HepG2 (cell line): ENCODE measurements around the gene PADI2. TPM values are rescaled to one million over a fixed set of nuclear protein-coding genes. Genes with fewer than 3 reads are reported as not detected.

Source experiments
- ATAC-seq: fragments of 200-7000 bp; cut with Tn5 transposase; 3 replicates; pipeline ENCODE4 v1.9.1; 2020; ENCODE audit warnings: mild to moderate bottlenecking, moderate library complexity
- BruUV-seq: library from RNA; stranded (reverse); fragments of 400-500 nt; replicated peaks from 2 replicates; lab custom pipeline; 2021; lab: Mats Ljungman, UMichigan
- CTCF ChIA-PET: fragments of 300-600 bp; formaldehyde crosslinking; extraction: SDS; loops from one replicate; lab custom pipeline; 2021; ENCODE audit warnings: low total read pairs, inconsistent platforms, low intra/inter-chr PET ratio; lab: Yijun Ruan, JAX
- POLR2A ChIA-PET: fragments of 350-600 bp; sonication (Branson Sonifier 250); formaldehyde crosslinking; loops from one replicate; lab custom pipeline; 2020; ENCODE audit warnings: antibody characterized with exemption, inconsistent platforms; lab: Yijun Ruan, JAX
- DNase-seq: peaks from one replicate; pipeline ENCODE4 v3.0.0-alpha.2; 2015; ENCODE audit warnings: low spot score
- FAIRE-seq: peaks from 3 replicates; lab custom pipeline; 2011; peaks lifted over from hg19 to GRCh38; lab: Jason Lieb, UNC
- H2AFZ ChIP-seq: one replicate; pipeline ENCODE4 v1.6.1; 2011; ENCODE audit warnings: low read length, inconsistent platforms
- H3K27ac ChIP-seq: fragments of 300-600 bp; 3 replicates; pipeline ENCODE4 v1.8.0; 2011; ENCODE audit warnings: mixed run types, mild to moderate bottlenecking, mixed read lengths, low read length, inconsistent platforms; ENCODE audit not compliant: insufficient read depth; ENCODE audit errors: extremely low read length
- H3K27me3 ChIP-seq, 2 experiments: fragments of 200-600 bp in 1 of 2; 2 replicates in 1 of 2; 3 replicates in 1 of 2; pipeline versions ENCODE4 v1.6.0 to v1.8.0; 2011; ENCODE audit warnings: low read length in 2 of 2, mild to moderate bottlenecking in 2 of 2, moderate library complexity in 2 of 2, inconsistent platforms in 1 of 2; ENCODE audit not compliant: insufficient read depth in 2 of 2, control insufficient read depth in 1 of 2
- H3K36me3 ChIP-seq, 2 experiments: fragments of 200-600 bp in 1 of 2; replicated peaks in 1 of 2; 2 replicates in 1 of 2; 3 replicates in 1 of 2; pipeline versions ENCODE4 v1.5.1 to v1.8.0; 2011; ENCODE audit warnings: low read length in 2 of 2, inconsistent platforms in 1 of 2; ENCODE audit not compliant: insufficient read depth in 2 of 2, control insufficient read depth in 1 of 2
- H3K4me1 ChIP-seq: 2 replicates; pipeline ENCODE4 v1.5.1; 2012; ENCODE audit warnings: low read length, inconsistent platforms; ENCODE audit not compliant: insufficient read depth
- H3K4me2 ChIP-seq: 2 replicates; pipeline ENCODE4 v1.6.0; 2011; ENCODE audit warnings: low read depth, low read length, inconsistent platforms
- H3K4me3 ChIP-seq, 3 experiments: fragments of 200-600 bp in 1 of 3; sonication (generic), shearing (Covaris generic) in 1 of 3; replicated peaks in 1 of 3; 2 replicates each; pipeline ENCODE4 v1.5.1; 2011 to 2016; ENCODE audit warnings: low read length in 3 of 3, inconsistent platforms in 2 of 3, low read depth in 2 of 3, mild to moderate bottlenecking in 2 of 3, control low read depth in 1 of 3, mixed read lengths in 1 of 3; ENCODE audit not compliant: insufficient read depth in 1 of 3
- H3K79me2 ChIP-seq: one replicate; pipeline ENCODE4 v1.6.1; 2011; ENCODE audit warnings: low read length, inconsistent platforms; ENCODE audit not compliant: insufficient read depth
- H3K9ac ChIP-seq: 2 replicates; pipeline ENCODE4 v1.6.0; 2011; ENCODE audit warnings: mild to moderate bottlenecking, low read depth, low read length, inconsistent platforms; ENCODE audit not compliant: insufficient read depth
- H3K9me3 ChIP-seq: 2 replicates; pipeline ENCODE4 v1.5.1; 2012; ENCODE audit warnings: mild to moderate bottlenecking, low read length
- H4K20me1 ChIP-seq: 2 replicates; pipeline ENCODE4 v1.6.0; 2011; ENCODE audit warnings: inconsistent platforms, mild to moderate bottlenecking, low read length, moderate library complexity; ENCODE audit not compliant: insufficient read depth
- ATF5 ChIP-seq: sonication (generic); formaldehyde crosslinking; IDR thresholded peaks from 2 replicates; pipeline ENCODE4 v1.4.0; 2020; ENCODE audit warnings: mild to moderate bottlenecking, low read depth, missing genetic modification reagents
- BCLAF1 ChIP-seq: fragments of 450-650 bp; IDR thresholded peaks from 2 replicates; pipeline ENCODE4 v1.6.1; 2017; ENCODE audit warnings: mild to moderate bottlenecking
- DZIP1 ChIP-seq: sonication (generic); formaldehyde crosslinking; IDR thresholded peaks from 2 replicates; pipeline ENCODE4 v1.5.0; 2020; ENCODE audit warnings: mild to moderate bottlenecking, missing genetic modification reagents
- ISL2 ChIP-seq: sonication (generic); formaldehyde crosslinking; IDR thresholded peaks from 2 replicates; pipeline ENCODE4 v1.5.0; 2020; ENCODE audit warnings: missing genetic modification reagents
- MAFF ChIP-seq: IDR thresholded peaks from 2 replicates; pipeline ENCODE4 v1.6.1; 2011; ENCODE audit warnings: low read depth, low read length, improper control_type of control experiment
- NFE2L1 ChIP-seq: sonication (generic); formaldehyde crosslinking; IDR thresholded peaks from 2 replicates; pipeline ENCODE4 v1.4.0; 2020; ENCODE audit warnings: missing genetic modification reagents, mild to moderate bottlenecking, borderline replicate concordance
- POGZ ChIP-seq: sonication (generic); formaldehyde crosslinking; IDR thresholded peaks from 2 replicates; pipeline ENCODE4 v1.4.0; 2020; ENCODE audit warnings: mild to moderate bottlenecking, missing genetic modification reagents
- POLR2AphosphoS5 ChIP-seq: IDR thresholded peaks from 2 replicates; pipeline ENCODE4 v1.6.1; 2012; ENCODE audit warnings: low read depth, low read length
- PREB ChIP-seq: sonication (generic); formaldehyde crosslinking; IDR thresholded peaks from 2 replicates; pipeline ENCODE4 v1.4.0; 2020; ENCODE audit warnings: missing genetic modification reagents
- RFX1 ChIP-seq: fragments of 450-650 bp; IDR thresholded peaks from 2 replicates; pipeline ENCODE4 v1.6.1; 2017
- SRSF4 ChIP-seq: fragments of 200-400 bp; formaldehyde crosslinking; IDR thresholded peaks from one replicate; pipeline ENCODE4 v1.6.1; 2018; ENCODE audit warnings: mild to moderate bottlenecking, low read depth, low read length, moderate library complexity; ENCODE audit not compliant: poor library complexity, severe bottlenecking
- TRIM24 ChIP-seq: sonication (generic); formaldehyde crosslinking; IDR thresholded peaks from 2 replicates; pipeline ENCODE4 v1.8.0; 2022; ENCODE audit warnings: mild to moderate bottlenecking, missing genetic modification reagents
- ZNF563 ChIP-seq: sonication (generic); formaldehyde crosslinking; IDR thresholded peaks from 2 replicates; pipeline ENCODE4 v1.8.0; 2022; ENCODE audit warnings: mild to moderate bottlenecking, moderate library complexity, missing genetic modification reagents
- ZNF83 ChIP-seq: sonication (generic); formaldehyde crosslinking; IDR thresholded peaks from 2 replicates; pipeline ENCODE4 v1.4.0; 2020; ENCODE audit warnings: missing genetic modification reagents, mild to moderate bottlenecking, borderline replicate concordance
- WGBS: methylation state at CpG from one replicate; pipeline ENCODE4 v1.1.6; 2017; ENCODE audit warnings: low lambda C conversion rate; 5-methylcytosine and 5-hydroxymethylcytosine counted together
- in situ Hi-C: cut with HindIII; loops from 2 replicates; pipeline ENCODE4 v1.10.0; 2017; ENCODE audit warnings: low pct_unique_long_range_greater_than_20kb; ENCODE audit not compliant: extremely low pct_ligation_motif_present
- intact Hi-C: fragments of 100-400 bp; cut with micrococcal nuclease; formaldehyde crosslinking; loops from one replicate; pipeline ENCODE4 v1.10.0; 2022; ENCODE audit not compliant: unreplicated experiment
- polyA plus RNA-seq, 8 experiments: library from polyadenylated mRNA; depleted of rRNA in 3 of 8; stranded (reverse) in 7 of 8; unstranded in 1 of 8; fragments of >200 nt; fragmentation: Illumina TruSeq in 4 of 8; extraction: Trizol in 4 of 8; gene quantifications; 2 replicates each; pipeline versions ENCODE4 v1.2.1 to v1.2.3, GENCODE V29; 2011 to 2016; ENCODE audit warnings: low read depth in 4 of 8, missing spikeins in 1 of 8, mixed read lengths in 1 of 8; ENCODE audit not compliant: insufficient read depth in 1 of 8
- total RNA-seq, 5 experiments: library from RNA; depleted of rRNA; stranded (reverse); fragments of >200 nt; fragmentation: Illumina TruSeq; extraction: Trizol; gene quantifications; 2 replicates each; pipeline ENCODE4 v1.2.3, GENCODE V29; 2016; ENCODE audit warnings: low read depth in 1 of 5
- TF ChIP-seq, protein P1 (sequence below): IDR thresholded peaks from 2 replicates; pipeline ENCODE4 v1.6.1; 2012; ENCODE audit warnings: low read length, improper control_type of control experiment

The PADI2 gene
- total and polyA plus RNA-seq, 2 of the 13 experiments (the other 11 are each of a cell fraction or from before 2014, with no cell fraction given): not detected

DNA sequence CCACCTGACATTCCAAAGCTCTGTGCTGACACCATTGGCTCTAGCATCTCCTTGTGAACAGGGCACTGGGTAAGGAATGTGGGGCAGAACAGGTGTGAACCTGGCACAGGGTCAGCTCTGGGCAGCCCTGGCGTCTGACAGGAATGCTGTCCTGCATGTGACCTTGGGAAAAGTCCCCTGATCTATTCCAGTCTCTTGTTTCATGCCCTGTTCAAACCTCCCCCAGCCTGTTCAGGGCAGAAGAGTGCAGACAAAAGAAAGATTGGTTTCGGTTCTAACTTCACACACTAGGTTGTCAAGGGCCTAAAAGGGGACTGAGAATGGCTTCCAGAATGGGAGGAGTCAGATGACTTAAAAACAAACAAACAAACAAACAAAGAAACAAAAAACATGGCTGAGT is 37.8 kb downstream of the PADI2 start:
- no peaks in the 10 kb centered on the region for H3K79me2 ChIP-seq
- in situ Hi-C loops: no loop called here
- no peak overlapping the region for H3K4me3 ChIP-seq
- TF ChIP-seq RFX1: no peak
- TF ChIP-seq MAFF: no peak
- no peak for TF ChIP-seq NFE2L1 (CRISPR knock-in tag)
- TF ChIP-seq ZNF83 (CRISPR knock-in tag): no peak
- TF ChIP-seq ISL2: no peak
- TF ChIP-seq SRSF4: no peak
- TF ChIP-seq, protein P1, sequence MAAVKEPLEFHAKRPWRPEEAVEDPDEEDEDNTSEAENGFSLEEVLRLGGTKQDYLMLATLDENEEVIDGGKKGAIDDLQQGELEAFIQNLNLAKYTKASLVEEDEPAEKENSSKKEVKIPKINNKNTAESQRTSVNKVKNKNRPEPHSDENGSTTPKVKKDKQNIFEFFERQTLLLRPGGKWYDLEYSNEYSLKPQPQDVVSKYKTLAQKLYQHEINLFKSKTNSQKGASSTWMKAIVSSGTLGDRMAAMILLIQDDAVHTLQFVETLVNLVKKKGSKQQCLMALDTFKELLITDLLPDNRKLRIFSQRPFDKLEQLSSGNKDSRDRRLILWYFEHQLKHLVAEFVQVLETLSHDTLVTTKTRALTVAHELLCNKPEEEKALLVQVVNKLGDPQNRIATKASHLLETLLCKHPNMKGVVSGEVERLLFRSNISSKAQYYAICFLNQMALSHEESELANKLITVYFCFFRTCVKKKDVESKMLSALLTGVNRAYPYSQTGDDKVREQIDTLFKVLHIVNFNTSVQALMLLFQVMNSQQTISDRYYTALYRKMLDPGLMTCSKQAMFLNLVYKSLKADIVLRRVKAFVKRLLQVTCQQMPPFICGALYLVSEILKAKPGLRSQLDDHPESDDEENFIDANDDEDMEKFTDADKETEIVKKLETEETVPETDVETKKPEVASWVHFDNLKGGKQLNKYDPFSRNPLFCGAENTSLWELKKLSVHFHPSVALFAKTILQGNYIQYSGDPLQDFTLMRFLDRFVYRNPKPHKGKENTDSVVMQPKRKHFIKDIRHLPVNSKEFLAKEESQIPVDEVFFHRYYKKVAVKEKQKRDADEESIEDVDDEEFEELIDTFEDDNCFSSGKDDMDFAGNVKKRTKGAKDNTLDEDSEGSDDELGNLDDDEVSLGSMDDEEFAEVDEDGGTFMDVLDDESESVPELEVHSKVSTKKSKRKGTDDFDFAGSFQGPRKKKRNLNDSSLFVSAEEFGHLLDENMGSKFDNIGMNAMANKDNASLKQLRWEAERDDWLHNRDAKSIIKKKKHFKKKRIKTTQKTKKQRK: no peak
- no peak for TF ChIP-seq POLR2AphosphoS5
- no peak for TF ChIP-seq DZIP1
- no peak for TF ChIP-seq ZNF563
- no peak for TF ChIP-seq TRIM24 (CRISPR knock-in tag)
- TF ChIP-seq BCLAF1: no peak
- no peak for TF ChIP-seq ATF5
- TF ChIP-seq POGZ: no peak
- TF ChIP-seq PREB (CRISPR knock-in tag): no peak
- FAIRE-seq (no peak), DNase-seq (no peak), ATAC-seq (no peak)
- POLR2A ChIA-PET: no interaction called here
- intact Hi-C loops: loop anchor here (10.0 kb wide), 1 partner anchor 657 kb away; no protein-coding TSS in a partner anchor
- no peaks in the 10 kb centered on the region for H4K20me1 ChIP-seq
- no peak overlapping the region for H2AFZ ChIP-seq
- no peak overlapping the region for H3K27ac ChIP-seq
- no peak overlapping the region for H3K9ac ChIP-seq
- no peaks in the 10 kb centered on the region for H3K4me1 ChIP-seq
- no TSS peak for BruUV-seq
- H3K36me3 ChIP-seq: no peaks in the 10 kb centered on the region
- H3K9me3 ChIP-seq: no peaks in the 10 kb centered on the region
- no peak overlapping the region for H3K4me2 ChIP-seq
- WGBS: 17% methylated on average over 2 of the region's 2 CpGs
- CTCF ChIA-PET: no interaction called here
- H3K27me3 ChIP-seq: peaks cover 1 to 18% of the 10 kb centered on the region in 2 experiments; a peak in 2 of 5 replicates
